SK-N-SH treated with all-trans-retinoic acid at 6 μM for 48 hours (cell line): Measurements from ENCODE around the gene SLC34A1.

ENCODE experiments used
- ATAC-seq: fragments of 200-7000 bp; cut with Tn5 transposase; 3 replicates; pipeline ENCODE4 v1.9.1; 2020; ENCODE audit warnings: mild to moderate bottlenecking, moderate library complexity
- ARNTL ChIP-seq: fragments of 450-650 bp; formaldehyde crosslinking; IDR thresholded peaks from 2 replicates; pipeline ENCODE4 v1.5.0; 2020; ENCODE audit warnings: low read depth, mild to moderate bottlenecking, moderate library complexity, borderline replicate concordance
- CSDC2 ChIP-seq: fragments of 250-450 bp; sonication (Bioruptor Pico); IDR thresholded peaks from 2 replicates; pipeline ENCODE4 v1.5.0; 2020; ENCODE audit warnings: mild to moderate bottlenecking, moderate library complexity
- ESRRG ChIP-seq: fragments of 250-450 bp; sonication (Bioruptor Pico); IDR thresholded peaks from 2 replicates; pipeline ENCODE4 v1.6.1; 2021; ENCODE audit warnings: mild to moderate bottlenecking
- GLIS3 ChIP-seq: fragments of 250-450 bp; sonication (Bioruptor Pico); IDR thresholded peaks from 2 replicates; pipeline ENCODE4 v1.5.0; 2020; ENCODE audit warnings: mild to moderate bottlenecking, moderate library complexity
- ISL1 ChIP-seq: fragments of 250-450 bp; sonication (Bioruptor Pico); IDR thresholded peaks from 2 replicates; pipeline ENCODE4 v2.1.2; 2022; ENCODE audit warnings: mild to moderate bottlenecking, moderate library complexity
- OSR1 ChIP-seq: fragments of 250-450 bp; sonication (Bioruptor Pico); IDR thresholded peaks from 2 replicates; pipeline ENCODE4 v1.8.0; 2022; ENCODE audit warnings: moderate library complexity, mild to moderate bottlenecking, inconsistent platforms
- RARB ChIP-seq: fragments of 250-450 bp; sonication (Bioruptor Pico); IDR thresholded peaks from 2 replicates; pipeline ENCODE4 v1.8.0; 2021; ENCODE audit warnings: mild to moderate bottlenecking, moderate library complexity
- TCF4 ChIP-seq: fragments of 250-450 bp; sonication (Bioruptor Pico); IDR thresholded peaks from 2 replicates; pipeline ENCODE4 v1.8.0; 2021; ENCODE audit warnings: mild to moderate bottlenecking, moderate library complexity, borderline replicate concordance
- TOX ChIP-seq: fragments of 250-450 bp; sonication (Bioruptor Pico); IDR thresholded peaks from 2 replicates; pipeline ENCODE4 v1.8.0; 2021; ENCODE audit warnings: mild to moderate bottlenecking, moderate library complexity, borderline replicate concordance
- ZC3H10 ChIP-seq: fragments of 250-450 bp; sonication (Bioruptor Pico); IDR thresholded peaks from 2 replicates; pipeline ENCODE4 v1.5.1; 2021; ENCODE audit warnings: mild to moderate bottlenecking, moderate library complexity
- ZFP3 ChIP-seq: fragments of 250-450 bp; sonication (Bioruptor Pico); IDR thresholded peaks from 2 replicates; pipeline ENCODE4 v1.5.0; 2020; ENCODE audit warnings: mild to moderate bottlenecking, moderate library complexity
- ZNF565 ChIP-seq: fragments of 450-650 bp; formaldehyde crosslinking; conservative IDR thresholded peaks from 2 replicates; pipeline ENCODE4 v1.5.0; 2020; ENCODE audit warnings: low read depth, mild to moderate bottlenecking, moderate library complexity
- ZNF70 ChIP-seq: fragments of 450-650 bp; formaldehyde crosslinking; IDR thresholded peaks from 2 replicates; pipeline ENCODE4 v1.5.0; 2020; ENCODE audit warnings: mild to moderate bottlenecking, moderate library complexity
- ZNF8 ChIP-seq: fragments of 450-650 bp; formaldehyde crosslinking; IDR thresholded peaks from 2 replicates; pipeline ENCODE4 v1.5.0; 2020; ENCODE audit warnings: mild to moderate bottlenecking, moderate library complexity
- TF ChIP-seq, protein P1 (sequence below): fragments of 250-450 bp; sonication (Bioruptor Pico); IDR thresholded peaks from 2 replicates; pipeline ENCODE4 v1.5.1; 2020; ENCODE audit warnings: low read depth, mild to moderate bottlenecking, moderate library complexity
- TF ChIP-seq, protein P2 (sequence below): fragments of 250-450 bp; sonication (Bioruptor Pico); IDR thresholded peaks from 2 replicates; pipeline ENCODE4 v1.8.0; 2021; ENCODE audit warnings: low read depth, mild to moderate bottlenecking, moderate library complexity, borderline replicate concordance
- TF ChIP-seq, protein P3 (sequence below): fragments of 250-450 bp; sonication (Bioruptor Pico); IDR thresholded peaks from 2 replicates; pipeline ENCODE4 v1.5.0; 2020; ENCODE audit warnings: mild to moderate bottlenecking, moderate library complexity

Gene SLC34A1

DNA sequence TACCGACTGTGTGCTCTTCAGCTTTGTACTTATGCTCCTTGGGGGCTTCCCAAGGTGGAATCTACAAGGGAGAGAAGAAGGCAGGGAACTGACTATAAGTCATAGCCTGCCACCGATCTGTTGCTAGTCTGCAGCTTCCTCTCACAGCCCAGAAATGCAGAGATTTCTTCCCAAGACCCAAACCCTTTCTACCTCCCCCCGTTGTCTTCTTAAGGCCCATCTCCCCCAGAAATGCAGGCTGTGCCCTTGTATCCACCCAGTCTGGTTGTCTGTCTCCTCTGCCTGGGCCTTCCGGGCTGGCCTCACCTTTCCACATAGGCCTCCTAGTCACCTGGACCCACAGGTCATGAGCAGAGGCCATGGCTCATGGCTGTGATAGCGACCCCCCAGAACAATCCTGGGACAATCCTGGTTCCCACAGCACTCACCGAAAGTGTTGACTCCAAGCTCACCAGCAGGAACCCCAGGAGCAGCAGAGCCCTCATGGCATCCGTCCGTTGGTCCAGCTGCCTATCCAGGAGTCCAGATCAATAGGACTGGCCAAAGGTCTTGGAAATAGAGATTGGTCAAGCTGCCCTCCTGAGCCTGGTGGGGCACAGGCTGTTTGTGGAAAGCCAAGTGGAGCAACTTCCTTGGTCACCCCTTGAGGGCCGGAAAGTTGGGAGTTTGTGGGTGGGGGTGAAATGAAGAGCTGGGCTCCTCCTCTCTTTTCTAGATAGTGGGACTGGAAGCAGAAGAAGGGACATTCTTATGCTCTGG is 25.0 kb downstream of the SLC34A1 start, which contains the start of gene F12:
Gene F12 (minus strand): TSS at position 522 of the 759 bp plus-strand sequence. CDS start 37 bp downstream, at position 485.
- no peak for ATAC-seq
- no peak for TF ChIP-seq OSR1 (CRISPR knock-in tag)
- TF ChIP-seq RARB (CRISPR knock-in tag): no peak
- no peak for TF ChIP-seq ISL1 (CRISPR knock-in tag)
- TF ChIP-seq ZNF565 (CRISPR knock-in tag): no peak
- TF ChIP-seq, protein P1, sequence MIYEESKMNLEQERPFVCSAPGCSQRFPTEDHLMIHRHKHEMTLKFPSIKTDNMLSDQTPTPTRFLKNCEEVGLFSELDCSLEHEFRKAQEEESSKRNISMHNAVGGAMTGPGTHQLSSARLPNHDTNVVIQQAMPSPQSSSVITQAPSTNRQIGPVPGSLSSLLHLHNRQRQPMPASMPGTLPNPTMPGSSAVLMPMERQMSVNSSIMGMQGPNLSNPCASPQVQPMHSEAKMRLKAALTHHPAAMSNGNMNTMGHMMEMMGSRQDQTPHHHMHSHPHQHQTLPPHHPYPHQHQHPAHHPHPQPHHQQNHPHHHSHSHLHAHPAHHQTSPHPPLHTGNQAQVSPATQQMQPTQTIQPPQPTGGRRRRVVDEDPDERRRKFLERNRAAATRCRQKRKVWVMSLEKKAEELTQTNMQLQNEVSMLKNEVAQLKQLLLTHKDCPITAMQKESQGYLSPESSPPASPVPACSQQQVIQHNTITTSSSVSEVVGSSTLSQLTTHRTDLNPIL: no peak
- TF ChIP-seq TCF4: no peak
- no peak for TF ChIP-seq ZNF8
- TF ChIP-seq, protein P2, sequence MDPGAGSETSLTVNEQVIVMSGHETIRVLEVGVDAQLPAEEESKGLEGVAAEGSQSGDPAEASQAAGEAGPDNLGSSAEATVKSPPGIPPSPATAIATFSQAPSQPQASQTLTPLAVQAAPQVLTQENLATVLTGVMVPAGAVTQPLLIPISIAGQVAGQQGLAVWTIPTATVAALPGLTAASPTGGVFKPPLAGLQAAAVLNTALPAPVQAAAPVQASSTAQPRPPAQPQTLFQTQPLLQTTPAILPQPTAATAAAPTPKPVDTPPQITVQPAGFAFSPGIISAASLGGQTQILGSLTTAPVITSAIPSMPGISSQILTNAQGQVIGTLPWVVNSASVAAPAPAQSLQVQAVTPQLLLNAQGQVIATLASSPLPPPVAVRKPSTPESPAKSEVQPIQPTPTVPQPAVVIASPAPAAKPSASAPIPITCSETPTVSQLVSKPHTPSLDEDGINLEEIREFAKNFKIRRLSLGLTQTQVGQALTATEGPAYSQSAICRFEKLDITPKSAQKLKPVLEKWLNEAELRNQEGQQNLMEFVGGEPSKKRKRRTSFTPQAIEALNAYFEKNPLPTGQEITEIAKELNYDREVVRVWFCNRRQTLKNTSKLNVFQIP (CRISPR knock-in tag): no peak

DNA sequence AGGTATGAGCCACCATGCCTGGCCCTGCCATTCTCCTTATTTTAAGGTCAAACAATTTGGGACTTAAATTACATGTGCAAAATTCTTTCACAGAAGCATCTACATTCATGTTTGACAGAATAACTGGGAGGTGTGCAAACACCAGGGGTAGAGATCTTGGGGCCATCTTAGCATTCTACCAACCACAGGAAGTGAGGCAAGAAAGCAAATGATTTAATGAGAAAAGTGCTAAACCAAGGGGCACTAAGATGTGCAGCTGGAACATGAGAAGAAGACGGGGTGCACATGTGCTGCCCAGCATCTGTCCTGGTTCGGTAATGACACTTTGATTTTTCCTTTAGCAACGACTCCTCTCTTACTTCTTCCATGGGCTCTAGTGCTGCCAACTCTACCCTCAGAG is 26.3 kb downstream of the SLC34A1 start:
- TF ChIP-seq TCF4: no peak
- no peak for TF ChIP-seq ZC3H10 (CRISPR knock-in tag)
- TF ChIP-seq, protein P3, sequence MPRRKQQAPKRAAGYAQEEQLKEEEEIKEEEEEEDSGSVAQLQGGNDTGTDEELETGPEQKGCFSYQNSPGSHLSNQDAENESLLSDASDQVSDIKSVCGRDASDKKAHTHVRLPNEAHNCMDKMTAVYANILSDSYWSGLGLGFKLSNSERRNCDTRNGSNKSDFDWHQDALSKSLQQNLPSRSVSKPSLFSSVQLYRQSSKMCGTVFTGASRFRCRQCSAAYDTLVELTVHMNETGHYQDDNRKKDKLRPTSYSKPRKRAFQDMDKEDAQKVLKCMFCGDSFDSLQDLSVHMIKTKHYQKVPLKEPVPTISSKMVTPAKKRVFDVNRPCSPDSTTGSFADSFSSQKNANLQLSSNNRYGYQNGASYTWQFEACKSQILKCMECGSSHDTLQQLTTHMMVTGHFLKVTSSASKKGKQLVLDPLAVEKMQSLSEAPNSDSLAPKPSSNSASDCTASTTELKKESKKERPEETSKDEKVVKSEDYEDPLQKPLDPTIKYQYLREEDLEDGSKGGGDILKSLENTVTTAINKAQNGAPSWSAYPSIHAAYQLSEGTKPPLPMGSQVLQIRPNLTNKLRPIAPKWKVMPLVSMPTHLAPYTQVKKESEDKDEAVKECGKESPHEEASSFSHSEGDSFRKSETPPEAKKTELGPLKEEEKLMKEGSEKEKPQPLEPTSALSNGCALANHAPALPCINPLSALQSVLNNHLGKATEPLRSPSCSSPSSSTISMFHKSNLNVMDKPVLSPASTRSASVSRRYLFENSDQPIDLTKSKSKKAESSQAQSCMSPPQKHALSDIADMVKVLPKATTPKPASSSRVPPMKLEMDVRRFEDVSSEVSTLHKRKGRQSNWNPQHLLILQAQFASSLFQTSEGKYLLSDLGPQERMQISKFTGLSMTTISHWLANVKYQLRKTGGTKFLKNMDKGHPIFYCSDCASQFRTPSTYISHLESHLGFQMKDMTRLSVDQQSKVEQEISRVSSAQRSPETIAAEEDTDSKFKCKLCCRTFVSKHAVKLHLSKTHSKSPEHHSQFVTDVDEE (CRISPR knock-in tag): no peak
- TF ChIP-seq RARB (CRISPR knock-in tag): no peak
- TF ChIP-seq ARNTL (CRISPR knock-in tag): no peak
- TF ChIP-seq ESRRG (CRISPR knock-in tag): no peak
- TF ChIP-seq, protein P1: no peak
- no peak for TF ChIP-seq GLIS3
- TF ChIP-seq, protein P2 (CRISPR knock-in tag): no peak
- TF ChIP-seq ZNF565 (CRISPR knock-in tag): no peak
- no peak for ATAC-seq

DNA sequence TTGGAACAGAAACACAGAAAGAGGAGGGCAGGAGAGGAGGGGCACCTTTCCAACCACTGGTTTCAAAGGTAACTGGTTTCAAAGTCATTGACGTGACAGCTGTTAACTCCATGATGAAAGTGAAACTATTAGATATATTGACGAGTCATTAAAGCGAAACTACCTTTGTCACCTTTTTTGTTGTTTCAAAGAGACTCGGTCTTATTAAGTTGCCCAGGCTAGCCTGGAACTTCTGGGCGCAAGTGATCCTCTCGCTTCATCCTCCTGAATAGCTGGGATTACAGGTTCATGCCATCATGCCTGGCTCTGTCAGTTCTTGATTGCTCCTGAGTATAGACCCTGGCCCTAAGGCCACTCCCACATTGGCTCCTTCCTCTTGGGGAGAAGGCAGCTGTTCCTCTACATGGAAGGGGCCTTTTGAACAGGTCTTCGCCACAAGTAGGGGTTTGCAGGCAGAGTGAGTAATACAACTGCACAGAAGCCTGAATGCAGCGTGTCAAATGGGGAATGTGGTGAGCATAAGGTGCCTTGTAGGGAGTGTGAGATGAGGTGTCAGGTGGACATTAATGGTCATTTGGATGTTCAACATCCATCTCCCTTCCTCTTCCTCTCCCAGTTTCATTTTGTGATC is 28.5 kb downstream of the SLC34A1 start:
- no peak for ATAC-seq
- TF ChIP-seq, protein P3 (CRISPR knock-in tag): no peak
- TF ChIP-seq GLIS3 (no peak), ESRRG (CRISPR knock-in tag) (no peak), CSDC2 (no peak), ZC3H10 (CRISPR knock-in tag) (no peak), TOX (no peak), ZNF8 (no peak), ZNF565 (CRISPR knock-in tag) (no peak), OSR1 (CRISPR knock-in tag) (no peak), ZNF70 (CRISPR knock-in tag) (no peak), ZFP3 (no peak)
- TF ChIP-seq, protein P2 (CRISPR knock-in tag): no peak
